ENCODE measurements around the gene PPP1R1B.

PPP1R1B gene

DNA sequence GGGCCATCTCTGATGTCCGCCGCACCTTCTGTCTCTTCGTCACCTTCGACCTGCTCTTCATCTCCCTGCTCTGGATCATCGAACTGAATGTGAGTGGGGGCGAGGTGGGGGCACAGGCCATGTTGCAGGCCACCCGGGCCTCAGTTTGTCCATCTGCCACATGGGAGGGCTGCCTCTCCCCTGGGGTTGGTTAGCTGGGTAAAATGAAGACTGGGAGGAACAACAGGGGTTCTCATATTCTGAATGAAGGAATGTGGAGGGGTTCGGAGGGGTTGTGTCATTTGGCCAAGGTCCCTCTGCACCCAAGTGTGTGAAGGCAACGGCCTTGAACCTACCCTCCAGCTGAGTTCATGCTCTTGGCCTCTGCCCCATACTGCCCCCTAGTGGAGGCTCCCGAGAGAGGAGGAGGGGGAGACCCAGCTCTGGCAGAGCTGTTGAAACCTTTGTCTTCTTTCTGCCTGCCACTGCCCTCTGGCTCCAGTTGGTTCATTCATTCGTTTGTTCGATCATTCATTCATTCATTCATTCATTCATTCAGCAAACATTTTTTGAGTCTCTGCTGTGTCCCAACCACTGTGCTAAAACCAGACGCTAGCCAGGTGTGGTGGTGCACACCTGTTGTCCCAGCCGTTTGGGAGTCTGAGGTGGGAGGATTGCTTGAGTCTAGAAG lies 27.0 kb downstream of the PPP1R1B start:
- no peak for DNase-seq (ENCODE audit: low read depth)

DNA sequence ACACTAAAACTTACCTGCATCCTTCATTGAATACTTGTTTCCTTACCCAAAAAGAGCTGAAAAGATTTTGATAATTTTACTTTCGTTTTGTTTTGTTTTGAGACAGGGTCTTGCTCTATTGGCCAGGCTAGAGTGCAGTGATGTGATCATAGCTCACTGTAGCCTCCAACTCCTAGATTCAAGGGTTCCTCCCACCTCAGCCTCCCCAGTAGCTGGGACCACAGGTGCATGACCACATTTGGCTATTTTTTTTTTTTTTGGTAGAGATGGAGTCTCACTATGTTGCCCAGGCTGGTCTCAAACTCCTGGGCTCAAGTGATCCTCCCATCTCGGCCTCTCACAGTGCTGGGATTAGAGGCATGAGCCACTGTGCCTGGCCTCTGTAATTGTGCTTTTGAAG lies 28.4 kb downstream of the PPP1R1B start:
- no peak for DNase-seq (ENCODE audit: low read depth)

GRCh38 chr17:39658346-39658745 lies 31.6 kb downstream of the PPP1R1B start:
- no peak for DNase-seq (ENCODE audit: low read depth)

GRCh38 chr17:39658760-39659159 lies 32.0 kb downstream of the PPP1R1B start:
- DNase-seq (ENCODE audit: low read depth): no peak

GRCh38 chr17:39659279-39660010 lies 32.7 kb downstream of the PPP1R1B start:
- no peak for DNase-seq (ENCODE audit: low read depth)

DNA sequence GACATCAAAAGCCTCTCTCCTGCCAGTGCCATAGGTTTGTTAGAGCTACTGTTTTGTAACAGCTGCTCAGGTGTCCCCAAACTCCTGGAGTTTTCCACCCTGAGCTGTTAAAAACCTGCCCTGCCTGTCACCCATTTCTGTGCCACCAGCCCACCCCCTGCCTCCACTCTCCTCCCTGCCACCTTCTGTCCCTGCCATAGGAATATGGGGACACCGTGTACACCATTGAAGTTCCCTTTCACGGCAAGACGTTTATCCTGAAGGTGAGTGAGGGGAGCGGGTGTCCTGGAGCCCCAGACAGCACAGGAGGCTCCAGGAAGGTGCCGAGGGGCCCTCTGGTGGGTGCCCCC lies 33.2 kb downstream of the PPP1R1B start:
- no peak for DNase-seq (ENCODE audit: low read depth)

- no peak for DNase-seq (ENCODE audit: low read depth)
These were observed 33.9 kb downstream of the PPP1R1B start for GRCh38 chr17:39660397-39661385.

DNA sequence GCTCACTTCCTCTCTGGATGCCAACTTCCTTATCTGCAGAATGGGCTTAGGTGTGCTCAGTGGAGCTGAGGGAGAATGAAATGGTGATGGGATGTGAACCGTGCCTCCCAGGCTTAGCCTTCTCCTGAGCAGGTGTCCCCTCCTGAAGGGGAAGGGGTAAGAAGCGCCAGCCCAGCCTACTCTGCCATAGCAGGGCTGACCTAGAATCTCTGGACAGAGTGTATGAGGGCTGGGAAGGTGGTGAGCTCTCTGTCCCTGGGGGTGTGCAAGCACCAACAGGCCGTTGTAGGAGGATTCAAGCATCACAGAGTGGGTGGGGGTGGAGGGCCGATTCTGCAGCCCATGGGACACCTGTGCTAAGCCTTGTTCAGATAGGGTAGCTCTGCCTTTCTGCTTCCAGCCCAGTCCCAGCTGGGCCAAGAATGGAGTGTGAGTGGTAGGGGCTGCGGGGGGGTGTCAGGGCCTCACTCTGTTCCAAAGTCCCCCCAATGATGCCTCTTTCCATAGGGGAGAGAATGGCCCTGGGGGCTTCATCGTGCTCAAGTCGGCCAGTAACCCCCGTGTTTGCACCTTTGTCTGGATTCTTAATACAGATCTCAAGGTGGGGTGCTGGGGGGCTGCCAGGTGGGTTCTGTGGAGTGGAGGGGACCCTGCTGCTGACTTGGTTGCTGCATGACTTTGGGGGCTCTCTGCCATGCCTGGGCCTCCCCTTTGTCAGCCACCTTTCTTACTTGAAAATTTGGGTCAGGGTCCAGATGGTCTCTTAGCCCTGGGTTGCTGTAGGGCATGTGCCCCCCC lies 35.2 kb downstream of the PPP1R1B start:
- DNase-seq (ENCODE audit: low read depth): no peak

- DNase-seq (ENCODE audit: low read depth): no peak
These were observed 36.0 kb downstream of the PPP1R1B start for GRCh38 chr17:39662551-39663339.

DNA sequence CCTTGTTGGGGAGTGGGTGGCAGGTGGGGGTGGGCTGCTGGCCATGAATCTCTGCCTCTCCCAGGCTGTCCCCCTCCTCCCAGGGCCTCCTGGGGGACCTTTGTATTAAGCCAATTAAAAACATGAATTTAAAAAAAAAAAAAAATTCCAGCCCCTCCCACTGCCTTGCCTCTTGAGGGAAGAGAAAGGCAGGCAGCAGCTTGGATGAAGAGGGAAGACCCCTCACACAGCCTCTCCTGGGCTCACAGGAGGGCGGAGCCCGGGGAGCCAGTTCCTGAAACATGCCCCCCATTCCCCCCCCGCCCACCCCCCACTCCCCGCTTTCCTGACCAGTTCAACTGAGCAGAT lies 36.6 kb downstream of the PPP1R1B start:
- DNase-seq (ENCODE audit: low read depth): no peak

- DNase-seq (ENCODE audit: low read depth): no peak
These were observed 37.2 kb downstream of the PPP1R1B start for GRCh38 chr17:39663688-39664580.

- DNase-seq (ENCODE audit: low read depth): no peak
These were observed 38.1 kb downstream of the PPP1R1B start, which contains the start of gene TCAP for GRCh38 chr17:39664581-39665561. Gene TCAP, plus strand, starts transcription at chr17:39665349. Its CDS starts 11 bp downstream, at chr17:39665360.

DNA sequence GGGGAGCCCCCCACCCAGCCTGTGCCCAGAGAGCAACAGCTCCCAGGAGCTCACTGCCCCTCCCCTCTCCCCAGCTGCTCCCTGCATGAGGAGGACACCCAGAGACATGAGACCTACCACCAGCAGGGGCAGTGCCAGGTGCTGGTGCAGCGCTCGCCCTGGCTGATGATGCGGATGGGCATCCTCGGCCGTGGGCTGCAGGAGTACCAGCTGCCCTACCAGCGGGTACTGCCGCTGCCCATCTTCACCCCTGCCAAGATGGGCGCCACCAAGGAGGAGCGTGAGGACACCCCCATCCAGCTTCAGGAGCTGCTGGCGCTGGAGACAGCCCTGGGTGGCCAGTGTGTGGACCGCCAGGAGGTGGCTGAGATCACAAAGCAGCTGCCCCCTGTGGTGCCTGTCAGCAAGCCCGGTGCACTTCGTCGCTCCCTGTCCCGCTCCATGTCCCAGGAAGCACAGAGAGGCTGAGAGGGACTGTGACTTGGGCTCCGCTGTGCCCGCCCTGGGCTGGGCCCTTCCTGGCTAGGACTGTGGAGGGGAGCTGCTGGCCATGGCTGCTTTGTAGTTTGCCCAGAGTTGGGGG lies 39.0 kb downstream of the PPP1R1B start:
- DNase-seq (ENCODE audit: low read depth): no peak

DNA sequence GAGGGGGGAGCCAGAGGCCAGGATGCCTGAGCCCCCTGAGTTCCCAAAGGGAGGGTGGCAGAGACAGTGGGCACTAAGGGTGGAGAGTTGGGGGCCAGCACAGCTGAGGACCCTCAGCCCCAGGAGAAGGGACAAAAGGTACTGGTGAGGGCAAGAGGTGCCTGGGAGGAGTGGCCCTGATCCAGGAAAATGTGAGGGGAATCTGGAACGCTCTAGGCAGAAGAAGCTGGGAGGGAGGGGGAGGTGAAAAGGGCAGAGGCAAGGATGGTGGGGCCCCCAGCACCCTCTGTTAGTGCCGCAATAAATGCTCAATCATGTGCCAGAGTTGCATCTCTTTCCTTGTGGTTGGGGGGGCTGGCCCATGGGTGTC lies 39.5 kb downstream of the PPP1R1B start:
- no peak for DNase-seq (ENCODE audit: low read depth)

- DNase-seq (ENCODE audit: low read depth): no peak
These were observed 40.0 kb downstream of the PPP1R1B start for GRCh38 chr17:39666601-39667261.

GRCh38 chr17:39667262-39667944 lies 40.7 kb downstream of the PPP1R1B start:
- DNase-seq (ENCODE audit: low read depth): no peak
